Natural killer cell (primary cell): ENCODE data around the gene VPS13D. TPM values are rescaled to one million over a fixed set of nuclear protein-coding genes. Genes with fewer than 3 reads are reported as not detected.

Experiments used
- ATAC-seq, 3 donors: fragments of 150-1000 bp in 2 of 3; fragments of 200-7000 bp in 1 of 3; cut with Tn5 transposase; 1 replicate in 1 of 3; 2 replicates in 2 of 3; pipeline ENCODE4 v1.10.0; 2021; ENCODE audit warnings: mild to moderate bottlenecking in 2 of 3, moderate library complexity in 2 of 3
- DNase-seq, 2 donors: peaks; one replicate each; pipeline versions ENCODE4 v3.0.0 to v3.0.0-alpha.2; 2013 to 2021; ENCODE audit warnings: mixed read lengths in 1 of 2
- H3K27ac ChIP-seq: one replicate; pipeline ENCODE4 v1.5.1; 2013; ENCODE audit warnings: mild to moderate bottlenecking, low read length
- H3K27me3 ChIP-seq: one replicate; pipeline ENCODE4 v1.6.1; 2013; ENCODE audit warnings: low read length; ENCODE audit not compliant: control insufficient read depth, insufficient read depth
- H3K36me3 ChIP-seq: one replicate; pipeline ENCODE4 v1.6.1; 2013; ENCODE audit warnings: low read length; ENCODE audit not compliant: control insufficient read depth, insufficient read depth
- H3K4me1 ChIP-seq: one replicate; pipeline ENCODE4 v1.6.1; 2013; ENCODE audit warnings: low read length; ENCODE audit not compliant: control insufficient read depth, insufficient read depth
- H3K4me3 ChIP-seq: one replicate; pipeline ENCODE4 v1.5.1; 2013; ENCODE audit warnings: low read length
- H3K9me3 ChIP-seq: one replicate; pipeline ENCODE4 v1.6.1; 2013; ENCODE audit warnings: low read length; ENCODE audit not compliant: control insufficient read depth, insufficient read depth
- H3K27ac Mint-ChIP-seq, 2 donors: one replicate each; pipeline ENCODE4 v1.8.0; 2022; ENCODE audit warnings: mild to moderate bottlenecking in 2 of 2, mixed read lengths in 2 of 2, moderate library complexity in 1 of 2
- H3K27me3 Mint-ChIP-seq, 2 donors: one replicate each; pipeline ENCODE4 v1.8.0; 2022; ENCODE audit warnings: low read depth in 2 of 2, mixed read lengths in 2 of 2
- H3K36me3 Mint-ChIP-seq: one replicate; pipeline ENCODE4 v1.8.0; 2022; ENCODE audit warnings: mixed read lengths
- H3K4me1 Mint-ChIP-seq, 2 donors: one replicate each; pipeline ENCODE4 v1.8.0; 2022; ENCODE audit warnings: mixed read lengths in 2 of 2
- H3K4me3 Mint-ChIP-seq: one replicate; pipeline ENCODE4 v1.8.0; 2022; ENCODE audit warnings: mild to moderate bottlenecking, moderate library complexity, mixed read lengths
- H3K9me3 Mint-ChIP-seq, 2 donors: one replicate each; pipeline ENCODE4 v1.8.0; 2022; ENCODE audit warnings: mixed read lengths in 2 of 2
- WGBS: methylation state at CpG from one replicate; pipeline ENCODE4 v1.1.7; 2013; ENCODE audit warnings: missing lambda C conversion rate; ENCODE audit not compliant: insufficient coverage; 5-methylcytosine and 5-hydroxymethylcytosine counted together
- intact Hi-C: fragments of 100-400 bp; cut with micrococcal nuclease; formaldehyde crosslinking; loops from one replicate; pipeline ENCODE4 v1.14.2; 2022
- total RNA-seq, 4 donors: library from RNA; stranded (reverse); fragments of 120-200 nt in 1 of 4; gene quantifications; one replicate each; pipeline versions ENCODE4 v1.2.3 to v1.2.4, GENCODE V29; 2013 to 2022
- TF ChIP-seq, protein P1 (sequence below): fragments of 200-600 bp; IDR thresholded peaks from one replicate; pipeline ENCODE4 v1.8.0; 2022; ENCODE audit warnings: antibody characterized with exemption

The VPS13D gene
- total RNA-seq, 3 donors from 2014 or later (not counting 1 experiment from before 2014, with no cell fraction given), result 66.3 to 94.0 (median 81.7) TPM

DNA sequence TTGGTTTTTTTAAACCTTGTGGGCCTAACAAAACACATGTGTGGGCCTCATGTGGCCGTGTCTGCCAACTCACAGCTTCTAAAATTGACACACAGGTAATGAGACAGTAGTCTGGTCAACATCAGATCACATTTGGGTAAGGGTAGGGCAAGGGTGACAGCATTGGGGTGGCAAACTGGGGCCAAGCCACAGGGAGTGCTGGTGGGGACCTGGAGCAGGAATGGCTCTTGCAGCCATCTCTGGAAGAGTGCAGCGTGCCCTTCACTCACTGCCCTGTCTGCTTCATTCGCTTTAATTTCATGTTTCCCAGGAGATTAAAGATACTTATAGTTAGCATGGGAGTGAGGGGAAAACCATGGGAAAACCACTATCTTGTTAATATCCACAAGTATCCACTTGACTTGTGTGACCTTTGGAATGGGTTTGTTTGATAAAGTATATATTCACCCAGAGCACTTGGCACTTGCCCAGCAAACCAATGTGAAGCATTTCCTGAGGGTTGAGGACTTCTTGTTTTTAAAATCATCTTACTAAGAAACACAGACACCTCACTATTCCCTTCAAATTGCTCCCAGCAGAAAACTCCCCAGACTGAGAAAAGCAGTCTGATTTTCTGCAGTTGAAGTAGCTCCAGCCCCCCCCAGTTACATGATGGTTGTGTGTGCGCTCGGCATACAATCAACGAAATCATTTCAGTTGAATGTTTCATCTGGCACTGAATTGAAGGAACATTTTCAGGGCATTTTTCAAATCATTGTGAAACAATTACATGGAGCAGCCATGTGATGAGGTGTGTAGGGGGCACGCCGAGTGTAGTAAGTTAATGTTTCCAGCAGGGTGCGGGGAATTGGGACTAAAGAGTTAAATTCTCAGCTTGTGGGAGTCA, 175.7 kb downstream of the VPS13D start:
- Histone ChIP-seq H3K27ac (no peak overlapping the region), H3K9me3 (no peaks in the 10 kb centered on the region), H3K27me3 (no peaks in the 10 kb centered on the region), H3K36me3 (peaks cover 47% of the 10 kb centered on the region), H3K4me1 (no peaks in the 10 kb centered on the region), H3K4me3 (no peak overlapping the region)
- no peak overlapping the region for H3K4me3 Mint-ChIP-seq
- intact Hi-C loops, result no loop called here
- TF ChIP-seq, protein P1, sequence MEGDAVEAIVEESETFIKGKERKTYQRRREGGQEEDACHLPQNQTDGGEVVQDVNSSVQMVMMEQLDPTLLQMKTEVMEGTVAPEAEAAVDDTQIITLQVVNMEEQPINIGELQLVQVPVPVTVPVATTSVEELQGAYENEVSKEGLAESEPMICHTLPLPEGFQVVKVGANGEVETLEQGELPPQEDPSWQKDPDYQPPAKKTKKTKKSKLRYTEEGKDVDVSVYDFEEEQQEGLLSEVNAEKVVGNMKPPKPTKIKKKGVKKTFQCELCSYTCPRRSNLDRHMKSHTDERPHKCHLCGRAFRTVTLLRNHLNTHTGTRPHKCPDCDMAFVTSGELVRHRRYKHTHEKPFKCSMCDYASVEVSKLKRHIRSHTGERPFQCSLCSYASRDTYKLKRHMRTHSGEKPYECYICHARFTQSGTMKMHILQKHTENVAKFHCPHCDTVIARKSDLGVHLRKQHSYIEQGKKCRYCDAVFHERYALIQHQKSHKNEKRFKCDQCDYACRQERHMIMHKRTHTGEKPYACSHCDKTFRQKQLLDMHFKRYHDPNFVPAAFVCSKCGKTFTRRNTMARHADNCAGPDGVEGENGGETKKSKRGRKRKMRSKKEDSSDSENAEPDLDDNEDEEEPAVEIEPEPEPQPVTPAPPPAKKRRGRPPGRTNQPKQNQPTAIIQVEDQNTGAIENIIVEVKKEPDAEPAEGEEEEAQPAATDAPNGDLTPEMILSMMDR, result no peak
- no peak for ATAC-seq
- no peak overlapping the region for H3K27ac Mint-ChIP-seq
- DNase-seq, result no peak
- H3K27me3 Mint-ChIP-seq, result no peaks in the 10 kb centered on the region
- H3K9me3 Mint-ChIP-seq, result peaks cover 0 to 6% of the 10 kb centered on the region in 2 donors
- peaks cover 29% of the 10 kb centered on the region for H3K36me3 Mint-ChIP-seq
- 97% methylated on average over 9 of the region's 9 CpGs for whole genome bisulfite sequencing
- H3K4me1 Mint-ChIP-seq, result peaks cover 13 to 16% of the 10 kb centered on the region in 2 donors

DNA sequence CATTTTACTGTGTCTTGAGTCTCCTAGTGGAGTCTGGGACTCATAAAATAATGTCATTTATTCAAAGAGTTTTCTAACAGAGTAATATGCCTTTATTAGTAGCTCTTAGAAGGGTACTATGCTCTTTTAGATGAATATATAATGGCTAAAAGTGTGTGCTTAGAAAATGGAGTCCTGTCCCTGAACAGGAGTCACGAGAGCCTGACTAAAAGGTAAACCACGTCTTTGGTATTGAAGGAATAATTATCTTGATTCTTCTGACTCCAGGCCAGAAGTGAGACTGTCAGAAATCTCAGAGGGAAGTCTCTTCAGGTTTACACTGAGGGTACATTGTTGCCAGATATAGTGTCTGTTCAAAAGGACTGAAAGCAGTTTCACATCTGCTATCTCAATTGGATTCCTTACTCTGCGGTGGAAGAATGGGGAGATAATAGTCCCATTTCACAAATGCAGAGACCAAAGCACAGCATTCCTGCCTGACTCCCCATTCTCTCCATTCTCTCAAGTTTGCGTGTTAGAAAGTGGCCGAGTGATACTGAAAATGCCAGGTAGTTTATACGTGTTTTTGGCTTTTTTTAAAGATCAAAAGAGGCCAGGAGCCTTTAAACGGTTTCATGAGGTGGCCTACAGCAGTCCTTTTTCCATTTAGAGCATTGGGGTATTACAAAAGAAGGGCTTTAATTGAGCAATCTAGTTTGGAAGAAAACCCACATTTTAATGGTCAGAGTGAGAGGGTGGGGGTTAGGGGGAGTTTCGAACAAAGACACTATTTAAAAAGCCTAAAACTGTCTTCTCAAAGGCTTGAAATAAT, 176.6 kb downstream of the VPS13D start:
- peaks cover 0 to 6% of the 10 kb centered on the region in 2 donors for H3K9me3 Mint-ChIP-seq
- H3K4me3 ChIP-seq, result no peak overlapping the region
- H3K4me3 Mint-ChIP-seq, result no peak overlapping the region
- H3K36me3 Mint-ChIP-seq, result peaks cover 29% of the 10 kb centered on the region
- no peak overlapping the region for H3K27ac ChIP-seq
- TF ChIP-seq, protein P1, result no peak
- intact Hi-C loops, result loop anchor here (1.0 kb wide), 2 partner anchors 214 to 253 kb away; no protein-coding TSS in a partner anchor
- DNase-seq, result no peak
- no peaks in the 10 kb centered on the region for H3K9me3 ChIP-seq
- WGBS, result 88% methylated on average over 7 of the region's 8 CpGs
- peaks cover 42% of the 10 kb centered on the region for H3K36me3 ChIP-seq
- H3K4me1 ChIP-seq, result no peaks in the 10 kb centered on the region
- H3K4me1 Mint-ChIP-seq, result peaks cover 13 to 16% of the 10 kb centered on the region in 2 donors
- no peak for ATAC-seq
- no peaks in the 10 kb centered on the region for H3K27me3 ChIP-seq
- H3K27ac Mint-ChIP-seq, result no peak overlapping the region
- no peaks in the 10 kb centered on the region for H3K27me3 Mint-ChIP-seq

DNA sequence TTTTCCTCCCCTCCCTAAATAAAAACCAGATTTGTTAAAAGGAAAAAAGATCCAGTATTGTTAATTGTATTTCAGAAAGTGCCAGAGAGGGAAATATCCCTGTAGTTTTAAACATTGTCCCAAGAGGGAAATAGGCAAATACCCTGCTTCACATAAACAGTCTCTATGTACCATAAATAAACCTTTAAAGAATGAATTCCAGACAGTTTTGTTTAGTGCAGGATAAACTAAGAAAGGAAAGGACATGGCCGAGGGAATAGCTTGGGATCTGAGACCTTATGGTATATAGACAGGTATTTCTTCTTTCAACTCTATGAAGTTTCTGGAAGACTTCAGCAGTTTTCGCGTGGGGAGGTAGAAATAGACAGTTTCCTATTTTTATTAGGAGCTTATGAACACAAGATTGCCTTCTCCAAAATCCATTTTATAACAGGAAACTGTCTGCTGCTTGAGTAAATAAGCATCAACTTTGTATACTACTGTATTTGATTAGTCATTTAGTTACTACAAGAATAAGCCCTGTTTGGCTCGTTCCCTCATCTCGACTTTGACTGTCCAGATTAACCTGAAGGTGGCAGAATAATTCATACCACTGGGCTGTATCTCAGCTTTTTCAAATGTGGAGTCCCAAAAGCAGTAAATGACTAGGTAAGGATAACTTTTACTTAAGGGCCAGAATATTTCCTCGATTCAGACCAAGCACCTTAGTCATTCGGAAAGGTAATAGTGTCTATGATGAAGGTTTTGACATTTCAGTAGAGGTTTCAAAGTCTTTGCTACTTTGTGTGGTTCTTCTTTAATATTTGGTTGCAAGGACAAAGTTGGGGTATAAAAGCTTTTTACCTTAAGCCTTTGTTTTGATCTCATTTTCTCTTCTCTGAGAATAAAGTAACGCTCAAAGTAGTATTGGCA, 177.5 kb downstream of the VPS13D start:
- Histone ChIP-seq H3K27ac (no peak overlapping the region), H3K9me3 (no peaks in the 10 kb centered on the region), H3K4me1 (no peaks in the 10 kb centered on the region), H3K4me3 (no peak overlapping the region), H3K36me3 (peaks cover 38% of the 10 kb centered on the region), H3K27me3 (no peaks in the 10 kb centered on the region)
- WGBS, result 66% methylated on average over 6 of the region's 8 CpGs
- Mint-ChIP-seq H3K4me1 (peaks cover 13 to 16% of the 10 kb centered on the region in 2 donors), H3K27ac (peak overlapping the region in 1 of 2 donors; percentile 51), H3K4me3 (no peak overlapping the region), H3K36me3 (peaks cover 29% of the 10 kb centered on the region), H3K9me3 (peaks cover 0 to 6% of the 10 kb centered on the region in 2 donors), H3K27me3 (no peaks in the 10 kb centered on the region)
- intact Hi-C loops, result loop anchor here (1.0 kb wide), 2 partner anchors 213 to 252 kb away; no protein-coding TSS in a partner anchor
- TF ChIP-seq, protein P1, result peak; percentile 56
- ATAC-seq (peak in 2 of 3 donors; percentile 73 to 74), DNase-seq (peak in 1 of 2 donors; percentile 63)
